ENCODE measurements around the gene PINLYP.

- no peak for TF ChIP-seq CTCF (IDR thresholded peaks at IDR 0.05; ENCODE audit: low read length)
- no peak for TF ChIP-seq EZH2 (IDR thresholded peaks at IDR 0.05; ENCODE audit: borderline replicate concordance, low read length)
Measured at GRCh38 chr19:43598445-43599240, 23.0 kb downstream of the PINLYP start.
